GM12878 (cell line): ENCODE results near the gene AKAP13. TPM values are rescaled to one million over a fixed set of nuclear protein-coding genes. Genes with fewer than 3 reads are reported as not detected.

Experiments
- ATAC-seq: fragments of 200-7000 bp; cut with Tn5 transposase; 3 replicates; pipeline ENCODE4 v1.9.1; 2020; ENCODE audit warnings: mild to moderate bottlenecking, moderate library complexity
- BruUV-seq: library from RNA; stranded (reverse); fragments of 400-500 nt; replicated peaks from 2 replicates; lab custom pipeline; 2021; lab: Mats Ljungman, UMichigan
- CTCF ChIA-PET: fragments of 300-600 bp; sonication (Branson Sonifier 250); formaldehyde crosslinking; extraction: SDS; loops from one replicate; lab custom pipeline; 2021; ENCODE audit warnings: inconsistent platforms; lab: Yijun Ruan, JAX
- POLR2A ChIA-PET: fragments of 350-600 bp; formaldehyde crosslinking; extraction: SDS; loops from one replicate; lab custom pipeline; 2021; ENCODE audit warnings: inconsistent platforms; lab: Charles Lee
- RAD21 ChIA-PET: fragments of 300-600 bp; sonication (Branson Sonifier 250); formaldehyde crosslinking; loops from one replicate; lab custom pipeline; 2023; ENCODE audit warnings: antibody characterized with exemption; ENCODE audit not compliant: unreplicated experiment; lab: Charles Lee
- SMC1A ChIA-PET: fragments of 300-600 bp; sonication (Branson Sonifier 250); formaldehyde crosslinking; loops from one replicate; lab custom pipeline; 2023; ENCODE audit not compliant: unreplicated experiment, uncharacterized antibody; lab: Charles Lee
- DNase-seq: peaks from one replicate; pipeline ENCODE4 v3.0.0-alpha.2; 2011; ENCODE audit warnings: low read depth, low spot score
- FAIRE-seq: peaks from 3 replicates; lab custom pipeline; 2011; peaks lifted over from hg19 to GRCh38; lab: Jason Lieb, UNC
- H2AFZ ChIP-seq: 2 replicates; pipeline ENCODE4 v1.6.0; 2011; ENCODE audit warnings: low read depth, low read length, control low read depth; ENCODE audit not compliant: control insufficient read depth
- H3K27ac ChIP-seq: 2 replicates; pipeline ENCODE4 v1.5.1; 2011; ENCODE audit warnings: control low read depth; ENCODE audit not compliant: control insufficient read depth, insufficient read depth
- H3K27me3 ChIP-seq, 2 experiments: replicated peaks in 1 of 2; 2 replicates each; pipeline versions ENCODE4 v1.6.0 to v1.6.1; 2011; ENCODE audit warnings: low read length in 1 of 2; ENCODE audit not compliant: control insufficient read depth in 2 of 2, insufficient read depth in 2 of 2
- H3K36me3 ChIP-seq, 2 experiments: 2 replicates each; pipeline ENCODE4 v1.5.1; 2011; ENCODE audit warnings: low read length in 1 of 2; ENCODE audit not compliant: control insufficient read depth in 2 of 2, insufficient read depth in 2 of 2
- H3K4me1 ChIP-seq: 2 replicates; pipeline ENCODE4 v1.6.1; 2011; ENCODE audit warnings: mild to moderate bottlenecking, low read length, moderate library complexity, mixed read lengths; ENCODE audit not compliant: control insufficient read depth, insufficient read depth
- H3K4me2 ChIP-seq: 2 replicates; pipeline ENCODE4 v1.6.0; 2011; ENCODE audit warnings: control low read depth; ENCODE audit not compliant: control insufficient read depth, insufficient read depth
- H3K4me3 ChIP-seq: fragments of 200-600 bp; sonication (generic); 2 replicates; pipeline ENCODE4 v1.5.1; 2016
- H3K79me2 ChIP-seq: 2 replicates; pipeline ENCODE4 v1.6.0; 2011; ENCODE audit warnings: low read length; ENCODE audit not compliant: control insufficient read depth, insufficient read depth
- H3K9ac ChIP-seq: 2 replicates; pipeline ENCODE4 v1.8.0; 2011; ENCODE audit warnings: low read length, control low read depth, mixed read lengths; ENCODE audit not compliant: control insufficient read depth, insufficient read depth
- H3K9me3 ChIP-seq: replicated peaks from 3 replicates; pipeline ENCODE4 v1.5.1; 2011; ENCODE audit warnings: mild to moderate bottlenecking, low read length; ENCODE audit not compliant: control insufficient read depth, insufficient read depth
- H4K20me1 ChIP-seq: 2 replicates; pipeline ENCODE4 v1.6.0; 2011; ENCODE audit not compliant: control insufficient read depth, insufficient read depth
- IKZF2 ChIP-seq, 2 experiments: fragments of 450-650 bp; IDR thresholded peaks; 2 replicates each; pipeline ENCODE4 v1.6.1; 2017; ENCODE audit warnings: mild to moderate bottlenecking in 2 of 2, moderate library complexity in 2 of 2
- NFYA ChIP-seq: IDR thresholded peaks from 2 replicates; pipeline ENCODE4 v1.6.1; 2011; ENCODE audit warnings: low read depth, mild to moderate bottlenecking, low read length, improper control_type of control experiment, borderline replicate concordance
- NR2C1 ChIP-seq: fragments of 450-650 bp; IDR thresholded peaks from 2 replicates; pipeline ENCODE4 v1.6.1; 2017; ENCODE audit warnings: antibody characterized with exemption, mild to moderate bottlenecking, moderate library complexity
- PAX5 ChIP-seq: IDR thresholded peaks from 2 replicates; pipeline ENCODE4 v1.6.1; 2011; ENCODE audit warnings: low read depth, low read length, borderline replicate concordance
- PBX3 ChIP-seq: IDR thresholded peaks from 2 replicates; pipeline ENCODE4 v1.6.1; 2011; ENCODE audit warnings: mild to moderate bottlenecking, low read depth, low read length, moderate library complexity; ENCODE audit not compliant: insufficient replicate concordance
- POLR2A ChIP-seq: IDR thresholded peaks from 2 replicates; pipeline ENCODE4 v1.6.1; 2011; ENCODE audit warnings: low read depth, mild to moderate bottlenecking, low read length
- RB1 ChIP-seq: fragments of 450-650 bp; formaldehyde crosslinking; IDR thresholded peaks from 2 replicates; pipeline ENCODE4 v1.6.1; 2017; ENCODE audit warnings: mild to moderate bottlenecking, borderline replicate concordance
- RUNX3 ChIP-seq: IDR thresholded peaks from 2 replicates; pipeline ENCODE4 v1.6.1; 2012; ENCODE audit warnings: low read length, inconsistent platforms
- SMAD1 ChIP-seq: fragments of 450-650 bp; IDR thresholded peaks from 2 replicates; pipeline ENCODE4 v1.6.1; 2018; ENCODE audit warnings: mild to moderate bottlenecking, low read depth; ENCODE audit not compliant: partially characterized antibody
- SMC3 ChIP-seq: IDR thresholded peaks from 2 replicates; pipeline ENCODE4 v1.6.1; 2011; ENCODE audit warnings: low read length, improper control_type of control experiment, borderline replicate concordance
- TBL1XR1 ChIP-seq: IDR thresholded peaks from 2 replicates; pipeline ENCODE4 v1.6.1; 2012; ENCODE audit warnings: low read depth, low read length, improper control_type of control experiment
- TCF12 ChIP-seq: IDR thresholded peaks from 2 replicates; pipeline ENCODE4 v1.6.1; 2011; ENCODE audit warnings: low read depth, mild to moderate bottlenecking, low read length
- TCF3 ChIP-seq: IDR thresholded peaks from 2 replicates; pipeline ENCODE4 v1.6.1; 2012; ENCODE audit warnings: low read depth, mild to moderate bottlenecking, low read length, borderline replicate concordance; ENCODE audit not compliant: insufficient read depth
- USF1 ChIP-seq: IDR thresholded peaks from 2 replicates; pipeline ENCODE4 v1.6.1; 2011; ENCODE audit warnings: borderline replicate concordance, low read depth, mild to moderate bottlenecking, moderate library complexity, mixed read lengths, low read length; ENCODE audit not compliant: insufficient read depth; ENCODE audit errors: extremely low read length
- YY1 ChIP-seq: IDR thresholded peaks from 2 replicates; pipeline ENCODE4 v1.6.1; 2011; ENCODE audit warnings: low read depth, mild to moderate bottlenecking, low read length
- ZBTB11 ChIP-seq: fragments of 450-650 bp; formaldehyde crosslinking; IDR thresholded peaks from 2 replicates; pipeline ENCODE4 v1.5.0; 2022; ENCODE audit warnings: mild to moderate bottlenecking, missing genetic modification characterization
- ZNF217 ChIP-seq: fragments of 450-650 bp; IDR thresholded peaks from 2 replicates; pipeline ENCODE4 v1.6.1; 2017; ENCODE audit warnings: antibody characterized with exemption, mild to moderate bottlenecking
- ZNF384 ChIP-seq: IDR thresholded peaks from 2 replicates; pipeline ENCODE4 v1.6.1; 2012; ENCODE audit warnings: low read depth, mild to moderate bottlenecking, low read length, improper control_type of control experiment, borderline replicate concordance
- WGBS: methylation state at CpG from one replicate; pipeline ENCODE4 v1.1.6; 2016; ENCODE audit warnings: low lambda C conversion rate; ENCODE audit not compliant: insufficient replicate concordance, insufficient coverage; ENCODE audit errors: missing lambda C conversion rate; 5-methylcytosine and 5-hydroxymethylcytosine counted together
- in situ Hi-C: fragments of 300-500 bp; cut with MboI; formaldehyde crosslinking; loops from 9 replicates; pipeline ENCODE4 v1.14.3; 2018; ENCODE audit warnings: mixed read lengths
- intact Hi-C: fragments of 100-400 bp; cut with micrococcal nuclease; formaldehyde crosslinking; loops from one replicate; pipeline ENCODE4 v1.14.2; 2022; ENCODE audit not compliant: unreplicated experiment
- polyA plus RNA-seq, 11 experiments: library from polyadenylated mRNA; depleted of rRNA in 4 of 11; unstranded in 6 of 11; stranded (reverse) in 5 of 11; fragments of >200 nt; fragmentation: Nextera tagmentation in 4 of 11; fragmentation: Illumina TruSeq in 1 of 11; extraction: Ambion mirVana in 4 of 11; extraction: Trizol in 1 of 11; gene quantifications; 1 replicate in 1 of 11; 2 replicates in 10 of 11; pipeline versions ENCODE4 v1.2.1 to v1.2.3, GENCODE V29; 2011 to 2016; ENCODE audit warnings: inconsistent platforms in 2 of 11, missing spikeins in 2 of 11, low read depth in 1 of 11
- total RNA-seq, 4 experiments: library from RNA; depleted of rRNA in 3 of 4; stranded (reverse); fragments of >200 nt in 3 of 4; fragmentation: Illumina TruSeq in 1 of 4; extraction: Trizol in 1 of 4; gene quantifications; 2 replicates each; pipeline versions ENCODE4 v1.2.1 to v1.2.3, GENCODE V29; 2013 to 2021

AKAP13 gene
- total and polyA plus RNA-seq, 10 of the 15 experiments (the other 5 are each of a cell fraction or from before 2014, with no cell fraction given), result 14.4 to 74.9 (median 55.1) TPM

GRCh38 chr15:85690561-85691231 lies 310.3 kb downstream of the AKAP13 start:
- BruUV-seq, result TSS peak; percentile 51
- SMC1A ChIA-PET, result interaction anchor here (1.0 to 9.5 kb wide), 18 partner anchors 8 to 73 kb away, joined by 3 to 311 read pairs (median 6); no protein-coding TSS in a partner anchor
- H4K20me1 ChIP-seq, result no peaks in the 10 kb centered on the region
- peak overlapping the region; percentile 89 for H3K4me2 ChIP-seq
- peak; percentile 79 for DNase-seq
- peaks cover 60% of the 10 kb centered on the region for H3K79me2 ChIP-seq
- H3K36me3 ChIP-seq, result peaks cover 0 to 12% of the 10 kb centered on the region in 2 experiments; a peak in 2 of 4 replicates
- peak overlapping the region; percentile 92 for H3K9ac ChIP-seq
- in situ Hi-C loops (no loop called here), intact Hi-C loops (loop anchor here (1.0 to 10.0 kb wide), 6 partner anchors 17 to 306 kb away; partner anchors contain the start of gene AKAP13)
- peak overlapping the region; percentile 97 for H3K27ac ChIP-seq
- peak overlapping the region; percentile 62 for H3K4me3 ChIP-seq
- no peak for FAIRE-seq
- H3K9me3 ChIP-seq, result no peaks in the 10 kb centered on the region
- peaks cover 67% of the 10 kb centered on the region for H3K4me1 ChIP-seq
- H3K27me3 ChIP-seq, result no peaks in the 10 kb centered on the region
- RAD21 ChIA-PET, result interaction anchor here (0.9 to 8.0 kb wide), 20 partner anchors 12 to 394 kb away, joined by 3 to 173 read pairs (median 5); no protein-coding TSS in a partner anchor
- no peak overlapping the region for H2AFZ ChIP-seq
- WGBS, result 2% methylated on average over 4 of the region's 4 CpGs
- peak; percentile 57 for ATAC-seq
- CTCF ChIA-PET, result interaction anchor here (0.7 to 9.1 kb wide), 12 partner anchors 9 to 201 kb away, joined by 3 to 93 read pairs (median 7); no protein-coding TSS in a partner anchor
- POLR2A ChIA-PET, result interaction anchor here (0.9 to 7.6 kb wide), 8 partner anchors 7 to 278 kb away, joined by 3 to 217 read pairs (median 6); no protein-coding TSS in a partner anchor
- TF ChIP-seq ZNF217, result no peak
- no peak for TF ChIP-seq ZNF384
- peak; percentile 43; the same call in 1 of the 2 replicates for TF ChIP-seq RUNX3
- no peak for TF ChIP-seq NFYA
- peak; percentile 62; the same call in 1 of the 2 replicates for TF ChIP-seq YY1
- TF ChIP-seq TCF12, result 0 out of 2 replicates have a peak, but pooled peaks have one; percentile 35
- TF ChIP-seq PAX5, result peak; percentile 66; the same call in 1 of the 2 replicates
- TF ChIP-seq SMC3, result peak; percentile 21; the same call in 1 of the 2 replicates
- TF ChIP-seq PBX3, result no peak
- TF ChIP-seq NR2C1, result peak; percentile 23; the same call in 1 of the 2 replicates
- 0 out of 2 replicates have a peak, but pooled peaks have one; percentile 37 for TF ChIP-seq TCF3
- TF ChIP-seq POLR2A, result peak; percentile 68
- no peak for TF ChIP-seq USF1
- TF ChIP-seq IKZF2 (IDR thresholded peaks at IDR 0.05), result no peak; a peak in 1 of 4 replicates
- TF ChIP-seq ZBTB11 (CRISPR knock-in tag), result no peak
- TF ChIP-seq SMAD1, result peak; percentile 60
- TF ChIP-seq RB1, result no peak
- 0 out of 2 replicates have a peak, but pooled peaks have one; percentile 54 for TF ChIP-seq TBL1XR1
